ENCODE measurements around the gene ARHGAP19. TPM values are rescaled to one million over a fixed set of nuclear protein-coding genes. Genes with fewer than 3 reads are reported as not detected.

Gene ARHGAP19
- total RNA-seq, 5 donors from 2014 or later (not counting 1 experiment from before 2014, with no cell fraction given): 11.0 to 18.9 (median 15.0) TPM

DNA sequence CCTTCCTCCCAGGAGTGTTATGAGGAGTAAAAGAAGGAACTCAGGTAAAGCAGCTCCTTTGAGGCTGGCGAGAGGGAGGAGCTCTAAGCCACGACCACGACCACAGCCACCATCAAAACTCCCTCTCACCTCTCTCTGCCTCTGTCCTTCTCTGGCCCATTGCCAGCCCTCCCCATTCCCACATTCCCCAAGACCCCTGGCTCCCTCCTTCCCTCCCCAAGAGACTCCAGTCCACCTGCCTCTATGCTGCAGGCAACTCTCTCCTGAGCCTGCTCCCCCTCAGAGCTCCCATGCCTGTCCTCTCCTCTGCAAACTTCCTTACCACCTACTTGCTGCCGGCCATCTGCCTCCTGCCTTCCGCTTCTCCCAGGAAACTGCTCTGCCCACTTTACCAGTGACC lies 116.2 kb downstream of the ARHGAP19 start:
- POLR2A ChIA-PET: no interaction called here
- no peak overlapping the region for H3K27ac ChIP-seq (ENCODE audit: low read length)
- Mint-ChIP-seq H3K36me3 (no peaks in the 10 kb centered on the region), H3K9me3 (no peaks in the 10 kb centered on the region), H3K4me3 (no peak overlapping the region), H3K27me3 (peaks cover 17 to 30% of the 10 kb centered on the region in 2 donors), H3K4me1 (no peaks in the 10 kb centered on the region), H3K27ac (no peak overlapping the region)
- ATAC-seq (replicated peaks in 1 of 4): no peak
- H3K4me1 ChIP-seq (ENCODE audit: control insufficient read depth in 1 of 2, extremely low read depth in 1 of 2, insufficient read depth in 2 of 2, low read length in 2 of 2): no peaks in the 10 kb centered on the region
- WGBS (ENCODE audit: insufficient coverage): 34% methylated on average over 5 of the region's 5 CpGs
- peaks cover 4 to 37% of the 10 kb centered on the region in 2 experiments for H3K27me3 ChIP-seq (replicated peaks in 1 of 2; ENCODE audit: control insufficient read depth in 2 of 2, extremely low read depth in 1 of 2, insufficient read depth in 2 of 2, low read length in 1 of 2)
- DNase-seq: no peak
- CTCF ChIA-PET: interaction anchor here in 1 of 2 donors (1.3 kb wide), 1 partner anchor 34 kb away, joined by 4 read pairs; no protein-coding TSS in a partner anchor
- no peak overlapping the region for H3K4me3 ChIP-seq (ENCODE audit: control insufficient read depth in 1 of 2, extremely low read depth in 1 of 2, low read length in 1 of 2)
- H3K36me3 ChIP-seq (ENCODE audit: control insufficient read depth in 2 of 2, extremely low read depth in 1 of 2, insufficient read depth in 1 of 2, low read length in 1 of 2): no peaks in the 10 kb centered on the region
- no peaks in the 10 kb centered on the region for H3K9me3 ChIP-seq

- CTCF ChIA-PET: no interaction called here
- Histone ChIP-seq H3K4me1 (ENCODE audit: control insufficient read depth in 1 of 2, extremely low read depth in 1 of 2, insufficient read depth in 2 of 2, low read length in 2 of 2) (no peaks in the 10 kb centered on the region), H3K27ac (ENCODE audit: low read length) (no peak overlapping the region), H3K9me3 (no peaks in the 10 kb centered on the region), H3K36me3 (ENCODE audit: control insufficient read depth in 2 of 2, extremely low read depth in 1 of 2, insufficient read depth in 1 of 2, low read length in 1 of 2) (no peaks in the 10 kb centered on the region), H3K4me3 (ENCODE audit: control insufficient read depth in 1 of 2, extremely low read depth in 1 of 2, low read length in 1 of 2) (no peak overlapping the region), H3K27me3 (replicated peaks in 1 of 2; ENCODE audit: control insufficient read depth in 2 of 2, extremely low read depth in 1 of 2, insufficient read depth in 2 of 2, low read length in 1 of 2) (peaks cover 4 to 40% of the 10 kb centered on the region in 2 experiments)
- ATAC-seq (replicated peaks in 1 of 4) (no peak), DNase-seq (no peak)
- Mint-ChIP-seq H3K36me3 (no peaks in the 10 kb centered on the region), H3K9me3 (no peaks in the 10 kb centered on the region), H3K27me3 (peaks cover 13 to 28% of the 10 kb centered on the region in 2 donors), H3K4me3 (no peak overlapping the region), H3K4me1 (no peaks in the 10 kb centered on the region), H3K27ac (no peak overlapping the region)
- POLR2A ChIA-PET: no interaction called here
- 86% methylated on average over 4 of the region's 4 CpGs for WGBS (ENCODE audit: insufficient coverage)
Observed at GRCh38 chr10:97175586-97175985, 116.9 kb downstream of the ARHGAP19 start.

DNA sequence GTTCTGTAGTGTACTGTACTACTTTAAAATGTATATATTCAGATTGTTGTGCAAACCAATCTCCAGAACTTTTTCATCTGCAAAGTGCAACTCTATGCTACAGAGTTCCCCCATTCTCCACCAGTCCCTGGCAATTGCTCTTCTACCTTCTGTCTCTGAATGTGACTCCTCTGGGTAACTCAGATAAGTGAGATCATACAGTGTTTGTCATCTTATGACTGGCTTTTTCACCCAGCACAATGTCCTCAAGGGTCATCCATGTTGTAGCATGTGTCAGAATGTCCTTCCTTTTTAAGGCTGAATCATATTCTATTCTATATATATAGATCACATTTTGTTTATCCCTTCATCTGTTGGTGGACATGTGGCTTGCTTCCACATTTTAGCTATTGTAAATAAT lies 117.5 kb downstream of the ARHGAP19 start:
- ATAC-seq (replicated peaks in 1 of 4): no peak
- Histone ChIP-seq H3K4me3 (ENCODE audit: control insufficient read depth in 1 of 2, extremely low read depth in 1 of 2, low read length in 1 of 2) (no peak overlapping the region), H3K4me1 (ENCODE audit: control insufficient read depth in 1 of 2, extremely low read depth in 1 of 2, insufficient read depth in 2 of 2, low read length in 2 of 2) (no peaks in the 10 kb centered on the region), H3K27me3 (replicated peaks in 1 of 2; ENCODE audit: control insufficient read depth in 2 of 2, extremely low read depth in 1 of 2, insufficient read depth in 2 of 2, low read length in 1 of 2) (peaks cover 4 to 38% of the 10 kb centered on the region in 2 experiments), H3K9me3 (no peaks in the 10 kb centered on the region), H3K36me3 (ENCODE audit: control insufficient read depth in 2 of 2, extremely low read depth in 1 of 2, insufficient read depth in 1 of 2, low read length in 1 of 2) (no peaks in the 10 kb centered on the region), H3K27ac (ENCODE audit: low read length) (no peak overlapping the region)
- no peak overlapping the region for H3K27ac Mint-ChIP-seq
- H3K4me3 Mint-ChIP-seq: no peak overlapping the region
- no peak for DNase-seq
- no peaks in the 10 kb centered on the region for H3K36me3 Mint-ChIP-seq
- no peaks in the 10 kb centered on the region for H3K4me1 Mint-ChIP-seq
- POLR2A ChIA-PET: no interaction called here
- H3K9me3 Mint-ChIP-seq: no peaks in the 10 kb centered on the region
- H3K27me3 Mint-ChIP-seq: peaks cover 7 to 29% of the 10 kb centered on the region in 2 donors
- CTCF ChIA-PET: no interaction called here

DNA sequence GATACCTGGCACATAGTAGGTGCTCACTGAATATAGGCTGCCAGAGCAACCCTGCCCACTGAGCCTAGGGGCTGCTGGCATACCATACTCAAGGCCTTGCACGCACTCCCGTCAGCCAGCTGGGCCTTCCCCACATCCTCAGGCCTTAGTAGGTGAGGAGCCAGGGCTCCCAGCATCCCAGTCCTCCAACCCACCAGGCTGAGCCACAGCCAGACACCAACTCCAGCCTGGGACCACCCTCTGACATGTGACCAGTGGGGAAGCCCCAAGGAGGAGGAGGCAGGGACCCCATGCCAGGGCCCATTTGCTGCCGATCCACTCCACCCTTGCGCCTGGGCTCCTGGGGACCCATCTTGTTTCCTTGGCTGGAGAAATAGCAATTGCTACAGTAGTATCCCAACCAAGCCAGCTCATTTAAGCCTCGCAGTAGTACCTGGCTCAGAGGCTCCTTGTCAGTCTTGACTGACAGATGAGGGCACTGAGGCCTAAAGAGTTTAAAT lies 118.1 kb downstream of the ARHGAP19 start:
- no peak overlapping the region for H3K4me3 Mint-ChIP-seq
- Histone ChIP-seq H3K9me3 (no peaks in the 10 kb centered on the region), H3K4me3 (ENCODE audit: control insufficient read depth in 1 of 2, extremely low read depth in 1 of 2, low read length in 1 of 2) (no peak overlapping the region), H3K4me1 (ENCODE audit: control insufficient read depth in 1 of 2, extremely low read depth in 1 of 2, insufficient read depth in 2 of 2, low read length in 2 of 2) (no peaks in the 10 kb centered on the region), H3K27me3 (replicated peaks in 1 of 2; ENCODE audit: control insufficient read depth in 2 of 2, extremely low read depth in 1 of 2, insufficient read depth in 2 of 2, low read length in 1 of 2) (peaks cover 3 to 39% of the 10 kb centered on the region in 2 experiments), H3K27ac (ENCODE audit: low read length) (no peak overlapping the region), H3K36me3 (ENCODE audit: control insufficient read depth in 2 of 2, extremely low read depth in 1 of 2, insufficient read depth in 1 of 2, low read length in 1 of 2) (no peaks in the 10 kb centered on the region)
- no peak overlapping the region for H3K27ac Mint-ChIP-seq
- no peaks in the 10 kb centered on the region for H3K4me1 Mint-ChIP-seq
- H3K9me3 Mint-ChIP-seq: no peaks in the 10 kb centered on the region
- peaks cover 7 to 32% of the 10 kb centered on the region in 2 donors for H3K27me3 Mint-ChIP-seq
- 81% methylated on average over 2 of the region's 5 CpGs for WGBS (ENCODE audit: insufficient coverage)
- DNase-seq: no peak
- CTCF ChIA-PET: interaction anchor here in 1 of 2 donors (1.2 to 1.7 kb wide), 2 partner anchors 22 to 36 kb away, joined by 3 to 4 read pairs; no protein-coding TSS in a partner anchor
- no peak for ATAC-seq (replicated peaks in 1 of 4)
- H3K36me3 Mint-ChIP-seq: no peaks in the 10 kb centered on the region
- POLR2A ChIA-PET: no interaction called here

- ATAC-seq (replicated peaks in 1 of 4) (no peak), DNase-seq (no peak)
- peaks cover 10 to 26% of the 10 kb centered on the region in 2 donors for H3K27me3 Mint-ChIP-seq
- no peaks in the 10 kb centered on the region for H3K4me1 Mint-ChIP-seq
- H3K4me3 ChIP-seq (ENCODE audit: control insufficient read depth in 1 of 2, extremely low read depth in 1 of 2, low read length in 1 of 2): no peak overlapping the region
- H3K27me3 ChIP-seq (replicated peaks in 1 of 2; ENCODE audit: control insufficient read depth in 2 of 2, extremely low read depth in 1 of 2, insufficient read depth in 2 of 2, low read length in 1 of 2): peaks cover 0 to 44% of the 10 kb centered on the region in 2 experiments
- no CpG with 5 or more reads among the region's 6 CpGs for WGBS (ENCODE audit: insufficient coverage)
- H3K27ac ChIP-seq (ENCODE audit: low read length): no peak overlapping the region
- ChIA-PET POLR2A (interaction anchor here in 1 of 2 donors (0.6 kb wide), 1 partner anchor 82 kb away, joined by 3 read pairs; no protein-coding TSS in a partner anchor), CTCF (interaction anchor here (0.6 to 1.7 kb wide), 6 partner anchors 23 to 1926 kb away, joined by 3 to 5 read pairs (median 4); no protein-coding TSS in a partner anchor)
- no peaks in the 10 kb centered on the region for H3K9me3 Mint-ChIP-seq
- no peak overlapping the region for H3K27ac Mint-ChIP-seq
- H3K4me3 Mint-ChIP-seq: no peak overlapping the region
- H3K9me3 ChIP-seq: no peaks in the 10 kb centered on the region
- H3K4me1 ChIP-seq (ENCODE audit: control insufficient read depth in 1 of 2, extremely low read depth in 1 of 2, insufficient read depth in 2 of 2, low read length in 2 of 2): no peaks in the 10 kb centered on the region
- H3K36me3 Mint-ChIP-seq: no peaks in the 10 kb centered on the region
- H3K36me3 ChIP-seq (ENCODE audit: control insufficient read depth in 2 of 2, extremely low read depth in 1 of 2, insufficient read depth in 1 of 2, low read length in 1 of 2): no peaks in the 10 kb centered on the region
Observed at GRCh38 chr10:97173036-97173435, 119.4 kb downstream of the ARHGAP19 start.

Other genes starting within 250 kb of the ARHGAP19 start
- under 1 TPM; 0.29 to 0.56 (median 0.49) TPM for gene SLIT1, start 106.7 kb downstream of the ARHGAP19 start, total RNA-seq
- gene FRAT1, start 26.6 kb upstream of the ARHGAP19 start, total RNA-seq: 10 to 100 TPM; 20.6 to 47.9 (median 23.4) TPM
- gene FRAT2, start 42.1 kb upstream of the ARHGAP19 start, total RNA-seq: 10 to 100 TPM; 23.3 to 29.0 (median 28.3) TPM
- gene RRP12, start 108.7 kb upstream of the ARHGAP19 start, total RNA-seq: 10 to 100 TPM; 25.9 to 91.4 (median 33.5) TPM
- 100 to 1,000 TPM in 1 of 5 donors, 10 to 100 TPM in 4; 66.3 to 108 (median 94.8) TPM for gene PGAM1, start 133.6 kb upstream of the ARHGAP19 start, total RNA-seq
- gene EXOSC1, start 153.4 kb upstream of the ARHGAP19 start, total RNA-seq: 10 to 100 TPM; 32.2 to 51.0 (median 46.8) TPM
- 10 to 100 TPM; 16.1 to 38.8 (median 36.2) TPM for gene ZDHHC16, start 153.5 kb upstream of the ARHGAP19 start, total RNA-seq
- 100 to 1,000 TPM in 2 of 5 donors, 10 to 100 TPM in 3; 73.8 to 106 (median 93.7) TPM for gene MMS19, start 205.8 kb upstream of the ARHGAP19 start, total RNA-seq
- 1 to 10 TPM; 1.0 to 2.4 (median 1.9) TPM for gene UBTD1, start 206.3 kb upstream of the ARHGAP19 start, total RNA-seq